Vagina (tissue), 2 donors: ENCODE measurements around the gene RPIA. TPM values are rescaled to one million over a fixed set of nuclear protein-coding genes. Genes with fewer than 3 reads are reported as not detected.
A peak's percentile ranks its signal among the peaks of the same experiment; 100 is the strongest.

Experiments used
- DNase-seq, 2 donors: peaks; one replicate each; pipeline ENCODE4 v3.0.0-alpha.2; 2017; ENCODE audit errors: extremely low spot score in 2 of 2
- H3K27ac ChIP-seq: fragments of 200-600 bp; sonication (generic); one replicate; pipeline ENCODE4 v1.5.1; 2019
- H3K27me3 ChIP-seq: fragments of 200-600 bp; sonication (generic); one replicate; pipeline ENCODE4 v1.5.1; 2019
- H3K36me3 ChIP-seq, 2 donors: fragments of 200-600 bp; sonication (generic); one replicate each; pipeline ENCODE4 v1.5.1; 2017 to 2019
- H3K4me1 ChIP-seq: fragments of 200-600 bp; sonication (generic); one replicate; pipeline ENCODE4 v1.5.1; 2019
- H3K4me3 ChIP-seq, 2 donors: fragments of 200-600 bp; sonication (generic); 1 replicate in 1 of 2; 2 replicates in 1 of 2; pipeline ENCODE4 v1.5.1; 2016 to 2019
- H3K9me3 ChIP-seq: fragments of 200-600 bp; sonication (generic); one replicate; pipeline ENCODE4 v1.5.1; 2019
- CTCF ChIP-seq, 3 experiments: fragments of 450-650 bp in 2 of 3; fragments of 200-600 bp in 1 of 3; sonication (generic) in 1 of 3; IDR thresholded peaks; one replicate each; pipeline ENCODE4 v1.5.1; 2017 to 2019; ENCODE audit warnings: antibody characterized with exemption in 3 of 3, mild to moderate bottlenecking in 2 of 3, moderate library complexity in 2 of 3
- POLR2A ChIP-seq, 2 donors: fragments of 450-650 bp; IDR thresholded peaks; one replicate each; pipeline ENCODE4 v1.6.1; 2017; ENCODE audit warnings: antibody characterized with exemption in 2 of 2, mild to moderate bottlenecking in 2 of 2, moderate library complexity in 2 of 2
- POLR2AphosphoS5 ChIP-seq, 2 donors: sonication (generic); formaldehyde crosslinking; IDR thresholded peaks; one replicate each; pipeline ENCODE4 v1.9.0; 2017; ENCODE audit warnings: antibody characterized with exemption in 2 of 2, mild to moderate bottlenecking in 2 of 2, low read depth in 1 of 2; ENCODE audit not compliant: insufficient read depth in 1 of 2
- intact Hi-C: fragments of 100-400 bp; cut with DNase I; formaldehyde crosslinking; loops from one replicate; pipeline ENCODE4 v1.15.1; 2023
- total RNA-seq: library from RNA; depleted of rRNA; stranded (reverse); fragments of >200 nt; gene quantifications from one replicate; pipeline ENCODE4 v1.2.3, GENCODE V29; 2016

The RPIA gene
- total RNA-seq, 1 donor from 2014 or later: 10.8 TPM

- Histone ChIP-seq H3K36me3 (no peaks in the 10 kb centered on the region), H3K27me3 (no peaks in the 10 kb centered on the region), H3K4me3 (no peak overlapping the region), H3K4me1 (peaks cover 15% of the 10 kb centered on the region), H3K9me3 (no peaks in the 10 kb centered on the region), H3K27ac (peak overlapping the region; percentile 88)
- intact Hi-C loops: no loop called here
- TF ChIP-seq POLR2AphosphoS5 (IDR thresholded peaks at IDR 0.05; ENCODE audit: insufficient read depth in 1 of 2, low read depth in 1 of 2) (no peak), CTCF (IDR thresholded peaks at IDR 0.05) (no peak), POLR2A (IDR thresholded peaks at IDR 0.05) (no peak)
- DNase-seq: no peak
These were observed 30.9 kb upstream of the RPIA start for GRCh38 chr2:88660622-88661021.

- H3K27ac ChIP-seq: no peak overlapping the region
- no peaks in the 10 kb centered on the region for H3K4me1 ChIP-seq
- no peak for DNase-seq
- no peaks in the 10 kb centered on the region for H3K9me3 ChIP-seq
- TF ChIP-seq CTCF (IDR thresholded peaks at IDR 0.05) (no peak), POLR2A (IDR thresholded peaks at IDR 0.05) (no peak), POLR2AphosphoS5 (IDR thresholded peaks at IDR 0.05; ENCODE audit: insufficient read depth in 1 of 2, low read depth in 1 of 2) (no peak)
- H3K27me3 ChIP-seq: no peaks in the 10 kb centered on the region
- no peak overlapping the region for H3K4me3 ChIP-seq
- intact Hi-C loops: no loop called here
- no peaks in the 10 kb centered on the region for H3K36me3 ChIP-seq
These were observed 24.9 kb upstream of the RPIA start for GRCh38 chr2:88666576-88666975.

- Histone ChIP-seq H3K9me3 (no peaks in the 10 kb centered on the region), H3K36me3 (no peaks in the 10 kb centered on the region), H3K27ac (no peak overlapping the region), H3K4me1 (no peaks in the 10 kb centered on the region), H3K4me3 (no peak overlapping the region), H3K27me3 (no peaks in the 10 kb centered on the region)
- no peak for TF ChIP-seq CTCF (IDR thresholded peaks at IDR 0.05)
- TF ChIP-seq POLR2A (IDR thresholded peaks at IDR 0.05): no peak
- no peak for TF ChIP-seq POLR2AphosphoS5 (IDR thresholded peaks at IDR 0.05; ENCODE audit: insufficient read depth in 1 of 2, low read depth in 1 of 2)
- no peak for DNase-seq
- intact Hi-C loops: no loop called here
These were observed 24.3 kb upstream of the RPIA start for GRCh38 chr2:88667219-88667618.

GRCh38 chr2:88668862-88669261 lies 22.6 kb upstream of the RPIA start:
- no peaks in the 10 kb centered on the region for H3K9me3 ChIP-seq
- H3K27ac ChIP-seq: no peak overlapping the region
- TF ChIP-seq POLR2A (IDR thresholded peaks at IDR 0.05): no peak
- TF ChIP-seq POLR2AphosphoS5 (IDR thresholded peaks at IDR 0.05; ENCODE audit: insufficient read depth in 1 of 2, low read depth in 1 of 2): no peak
- no peak for TF ChIP-seq CTCF (IDR thresholded peaks at IDR 0.05)
- H3K4me3 ChIP-seq: no peak overlapping the region
- H3K4me1 ChIP-seq: no peaks in the 10 kb centered on the region
- no peaks in the 10 kb centered on the region for H3K27me3 ChIP-seq
- intact Hi-C loops: no loop called here
- no peak for DNase-seq
- H3K36me3 ChIP-seq: no peaks in the 10 kb centered on the region

- Histone ChIP-seq H3K27me3 (no peaks in the 10 kb centered on the region), H3K9me3 (no peaks in the 10 kb centered on the region), H3K4me3 (no peak overlapping the region), H3K4me1 (no peaks in the 10 kb centered on the region), H3K27ac (no peak overlapping the region), H3K36me3 (no peaks in the 10 kb centered on the region)
- no peak for DNase-seq
- intact Hi-C loops: loop anchor here (5.0 kb wide), 1 partner anchor 77 kb away; no protein-coding TSS in a partner anchor
- TF ChIP-seq POLR2A (IDR thresholded peaks at IDR 0.05) (no peak), POLR2AphosphoS5 (IDR thresholded peaks at IDR 0.05; ENCODE audit: insufficient read depth in 1 of 2, low read depth in 1 of 2) (no peak), CTCF (IDR thresholded peaks at IDR 0.05) (peak; percentile 16 to 53 (median 37))
These were observed 21.8 kb upstream of the RPIA start for GRCh38 chr2:88669482-88670214.
